IMR-90 (cell line): ENCODE results near the gene TFEB. TPM values are rescaled to one million over a fixed set of nuclear protein-coding genes. Genes with fewer than 3 reads are reported as not detected.

Source experiments
- ATAC-seq: fragments of 200-7000 bp; cut with Tn5 transposase; 2 replicates; pipeline ENCODE4 v1.9.1; 2020; ENCODE audit warnings: low read depth, mild to moderate bottlenecking, moderate library complexity
- BruUV-seq: library from RNA; stranded (reverse); fragments of 400-500 nt; replicated peaks from 2 replicates; lab custom pipeline; 2021; lab: Mats Ljungman, UMichigan
- CTCF ChIA-PET: fragments of 300-600 bp; formaldehyde crosslinking; extraction: SDS; loops from one replicate; lab custom pipeline; 2021; ENCODE audit warnings: antibody characterized with exemption; lab: Yijun Ruan, JAX
- POLR2A ChIA-PET: fragments of 300-600 bp; sonication (Branson Sonifier 250); formaldehyde crosslinking; loops from one replicate; lab custom pipeline; 2022; ENCODE audit warnings: antibody characterized with exemption; ENCODE audit not compliant: unreplicated experiment; lab: Charles Lee
- DNase-seq: peaks from one replicate; pipeline ENCODE4 v3.0.0; 2013
- H2AFZ ChIP-seq: replicated peaks from 2 replicates; pipeline ENCODE3; 2013; ENCODE audit warnings: low read length, mild to moderate bottlenecking; ENCODE audit not compliant: poor library complexity
- H2AK5ac ChIP-seq: 2 replicates; pipeline ENCODE4 v1.6.1; 2013; ENCODE audit warnings: low read depth, low read length, inconsistent platforms
- H2AK9ac ChIP-seq: replicated peaks from 2 replicates; pipeline ENCODE3; 2013; ENCODE audit warnings: mild to moderate bottlenecking, low read depth, low read length, moderate library complexity; ENCODE audit not compliant: poor library complexity
- H2BK120ac ChIP-seq: 2 replicates; pipeline ENCODE4 v1.6.1; 2013; ENCODE audit warnings: low read depth, low read length, inconsistent platforms
- H2BK15ac ChIP-seq: 3 replicates; pipeline ENCODE4 v1.6.1; 2013; ENCODE audit warnings: low read depth, low read length, inconsistent platforms
- H2BK20ac ChIP-seq: 2 replicates; pipeline ENCODE4 v1.6.1; 2013; ENCODE audit warnings: low read depth, mild to moderate bottlenecking, inconsistent platforms, low read length, moderate library complexity
- H2BK5ac ChIP-seq: 2 replicates; pipeline ENCODE4 v1.6.1; 2013; ENCODE audit warnings: mild to moderate bottlenecking, low read depth, low read length, inconsistent platforms; ENCODE audit not compliant: poor library complexity, severe bottlenecking
- H3K14ac ChIP-seq: replicated peaks from 2 replicates; pipeline ENCODE4 v1.6.1; 2013; ENCODE audit warnings: low read depth, low read length, inconsistent platforms
- H3K18ac ChIP-seq: 2 replicates; pipeline ENCODE4 v1.6.1; 2013; ENCODE audit warnings: low read depth, low read length, control low read depth
- H3K23ac ChIP-seq: 2 replicates; pipeline ENCODE4 v1.6.1; 2013; ENCODE audit warnings: low read depth, low read length, inconsistent platforms
- H3K27ac ChIP-seq: 2 replicates; pipeline ENCODE4 v1.5.1; 2013; ENCODE audit warnings: mild to moderate bottlenecking, control low read depth, low read length; ENCODE audit not compliant: insufficient read depth
- H3K27me3 ChIP-seq: 2 replicates; pipeline ENCODE4 v1.6.1; 2013; ENCODE audit warnings: low read length; ENCODE audit not compliant: control insufficient read depth, insufficient read depth
- H3K36me3 ChIP-seq: 2 replicates; pipeline ENCODE4 v1.6.1; 2013; ENCODE audit warnings: low read length, mixed read lengths; ENCODE audit not compliant: control insufficient read depth, insufficient read depth
- H3K4ac ChIP-seq: 2 replicates; pipeline ENCODE4 v1.6.1; 2013; ENCODE audit warnings: low read depth, low read length, inconsistent platforms
- H3K4me1 ChIP-seq: 2 replicates; pipeline ENCODE4 v1.6.1; 2013; ENCODE audit warnings: low read length, mixed read lengths; ENCODE audit not compliant: control insufficient read depth, insufficient read depth
- H3K4me2 ChIP-seq: 2 replicates; pipeline ENCODE4 v1.6.1; 2013; ENCODE audit warnings: low read depth, mild to moderate bottlenecking, control low read depth, low read length, moderate library complexity
- H3K4me3 ChIP-seq: 2 replicates; pipeline ENCODE4 v1.5.1; 2013; ENCODE audit warnings: low read depth, mild to moderate bottlenecking, control low read depth, low read length, moderate library complexity; ENCODE audit not compliant: insufficient read depth
- H3K56ac ChIP-seq: 2 replicates; pipeline ENCODE4 v1.6.1; 2013; ENCODE audit warnings: low read length, inconsistent platforms; ENCODE audit not compliant: insufficient read depth; ENCODE audit errors: extremely low read depth
- H3K79me1 ChIP-seq, 2 experiments: 2 replicates each; pipeline ENCODE4 v1.6.1; 2013; ENCODE audit warnings: low read length in 2 of 2, inconsistent platforms in 1 of 2, low read depth in 1 of 2
- H3K9ac ChIP-seq: 2 replicates; pipeline ENCODE4 v1.6.1; 2013; ENCODE audit warnings: low read depth, low read length, control low read depth
- H3K9me1 ChIP-seq: 2 replicates; pipeline ENCODE4 v1.6.1; 2013; ENCODE audit warnings: low read length, inconsistent platforms; ENCODE audit not compliant: insufficient read depth
- H3K9me3 ChIP-seq: 2 replicates; pipeline ENCODE4 v1.6.1; 2013; ENCODE audit warnings: low read length; ENCODE audit not compliant: control insufficient read depth, insufficient read depth
- H4K20me1 ChIP-seq: 2 replicates; pipeline ENCODE4 v1.6.1; 2013; ENCODE audit warnings: low read length, inconsistent platforms; ENCODE audit not compliant: insufficient read depth
- H4K5ac ChIP-seq: 2 replicates; pipeline ENCODE4 v1.6.1; 2013; ENCODE audit warnings: mild to moderate bottlenecking, low read depth, low read length, control low read depth
- H4K8ac ChIP-seq, 2 experiments: 2 replicates each; pipeline ENCODE4 v1.6.1; 2013; ENCODE audit warnings: low read depth in 2 of 2, low read length in 2 of 2, control low read depth in 1 of 2, inconsistent platforms in 1 of 2
- H4K91ac ChIP-seq: 2 replicates; pipeline ENCODE4 v1.6.1; 2013; ENCODE audit warnings: low read depth, low read length, inconsistent platforms; ENCODE audit not compliant: insufficient read depth
- BHLHE40 ChIP-seq: fragments of 150-350 bp; IDR thresholded peaks from 2 replicates; pipeline ENCODE4 v1.6.1; 2016; ENCODE audit warnings: mild to moderate bottlenecking, low read depth, low read length
- CEBPB ChIP-seq: IDR thresholded peaks from 2 replicates; pipeline ENCODE4 v1.6.1; 2012; ENCODE audit warnings: low read depth, low read length, improper control_type of control experiment
- CHD1 ChIP-seq: IDR thresholded peaks from 2 replicates; pipeline ENCODE4 v1.6.1; 2012; ENCODE audit warnings: low read depth, low read length, improper control_type of control experiment
- MAFK ChIP-seq: IDR thresholded peaks from 2 replicates; pipeline ENCODE4 v1.6.1; 2012; ENCODE audit warnings: low read depth, low read length, improper control_type of control experiment
- MAZ ChIP-seq: IDR thresholded peaks from 2 replicates; pipeline ENCODE4 v1.6.1; 2012; ENCODE audit warnings: low read depth, mild to moderate bottlenecking, low read length, improper control_type of control experiment, moderate library complexity, borderline replicate concordance
- MXI1 ChIP-seq: IDR thresholded peaks from 2 replicates; pipeline ENCODE4 v1.6.1; 2012; ENCODE audit warnings: low read depth, mild to moderate bottlenecking, low read length, moderate library complexity, borderline replicate concordance
- NFE2L2 ChIP-seq: fragments of 150-350 bp; IDR thresholded peaks from 2 replicates; pipeline ENCODE4 v1.6.1; 2016; ENCODE audit warnings: low read depth, mild to moderate bottlenecking, low read length
- POLR2A ChIP-seq: IDR thresholded peaks from 2 replicates; pipeline ENCODE4 v1.6.1; 2012; ENCODE audit warnings: mild to moderate bottlenecking, low read depth, low read length
- RAD21 ChIP-seq: IDR thresholded peaks from 2 replicates; pipeline ENCODE4 v1.6.1; 2012; ENCODE audit warnings: low read length, improper control_type of control experiment
- RCOR1 ChIP-seq: IDR thresholded peaks from 2 replicates; pipeline ENCODE4 v1.6.1; 2012; ENCODE audit warnings: mild to moderate bottlenecking, low read length, improper control_type of control experiment; ENCODE audit not compliant: insufficient replicate concordance
- RFX5 ChIP-seq: IDR thresholded peaks from 2 replicates; pipeline ENCODE4 v1.8.0; 2012; ENCODE audit warnings: low read depth, mild to moderate bottlenecking, low read length, moderate library complexity
- SMC3 ChIP-seq: fragments of 150-350 bp; IDR thresholded peaks from 2 replicates; pipeline ENCODE4 v1.6.1; 2016; ENCODE audit warnings: low read depth, mild to moderate bottlenecking, antibody characterized with exemption, low read length, moderate library complexity
- USF2 ChIP-seq: fragments of 150-350 bp; IDR thresholded peaks from 2 replicates; pipeline ENCODE4 v1.6.1; 2017; ENCODE audit warnings: mild to moderate bottlenecking, antibody characterized with exemption, low read length, low read depth
- WGBS, 2 experiments: methylation state at CpG; one replicate each; pipeline versions ENCODE4 v1.1.5 to v1.1.7; 2013; ENCODE audit warnings: missing lambda C conversion rate in 2 of 2; ENCODE audit not compliant: insufficient read length in 1 of 2; ENCODE audit errors: extremely low coverage in 2 of 2; 5-methylcytosine and 5-hydroxymethylcytosine counted together
- dilution Hi-C: fragments of 300-500 bp; cut with HindIII; formaldehyde crosslinking; loops from one replicate; pipeline ENCODE4 v1.14.3; 2018; ENCODE audit warnings: low sequenced_read_pairs; ENCODE audit not compliant: unreplicated experiment
- in situ Hi-C: fragments of 300-500 bp; cut with MboI; formaldehyde crosslinking; loops from 3 replicates; pipeline ENCODE4 v1.14.3; 2019; ENCODE audit warnings: low sequenced_read_pairs, inconsistent platforms, mixed read lengths
- intact Hi-C: fragments of 100-400 bp; cut with micrococcal nuclease; formaldehyde crosslinking; loops from 2 replicates; pipeline ENCODE4 v1.10.0; 2022
- polyA plus RNA-seq, 3 experiments: library from polyadenylated mRNA; depleted of rRNA; stranded (reverse); fragments of >200 nt; gene quantifications; 2 replicates each; pipeline ENCODE4 v1.2.3, GENCODE V29; 2012; ENCODE audit warnings: low replicate concordance in 1 of 3
- total RNA-seq: library from RNA; depleted of rRNA; stranded (reverse); fragments of >200 nt; gene quantifications from 2 replicates; pipeline ENCODE4 v1.2.3, GENCODE V29; 2012
- TF ChIP-seq, protein P1 (sequence below): fragments of 150-350 bp; IDR thresholded peaks from 2 replicates; pipeline ENCODE4 v1.6.1; 2016; ENCODE audit warnings: low read depth, mild to moderate bottlenecking, low read length, moderate library complexity, borderline replicate concordance
- TF ChIP-seq, protein P2 (sequence below): conservative IDR thresholded peaks from 2 replicates; pipeline ENCODE4 v1.5.1; 2012; ENCODE audit warnings: mild to moderate bottlenecking, low read depth, low read length, improper control_type of control experiment

TFEB gene
- total and polyA plus RNA-seq, 2 of the 4 experiments (the other 2 are of a cell fraction) = 4.5 to 4.9 TPM

DNA sequence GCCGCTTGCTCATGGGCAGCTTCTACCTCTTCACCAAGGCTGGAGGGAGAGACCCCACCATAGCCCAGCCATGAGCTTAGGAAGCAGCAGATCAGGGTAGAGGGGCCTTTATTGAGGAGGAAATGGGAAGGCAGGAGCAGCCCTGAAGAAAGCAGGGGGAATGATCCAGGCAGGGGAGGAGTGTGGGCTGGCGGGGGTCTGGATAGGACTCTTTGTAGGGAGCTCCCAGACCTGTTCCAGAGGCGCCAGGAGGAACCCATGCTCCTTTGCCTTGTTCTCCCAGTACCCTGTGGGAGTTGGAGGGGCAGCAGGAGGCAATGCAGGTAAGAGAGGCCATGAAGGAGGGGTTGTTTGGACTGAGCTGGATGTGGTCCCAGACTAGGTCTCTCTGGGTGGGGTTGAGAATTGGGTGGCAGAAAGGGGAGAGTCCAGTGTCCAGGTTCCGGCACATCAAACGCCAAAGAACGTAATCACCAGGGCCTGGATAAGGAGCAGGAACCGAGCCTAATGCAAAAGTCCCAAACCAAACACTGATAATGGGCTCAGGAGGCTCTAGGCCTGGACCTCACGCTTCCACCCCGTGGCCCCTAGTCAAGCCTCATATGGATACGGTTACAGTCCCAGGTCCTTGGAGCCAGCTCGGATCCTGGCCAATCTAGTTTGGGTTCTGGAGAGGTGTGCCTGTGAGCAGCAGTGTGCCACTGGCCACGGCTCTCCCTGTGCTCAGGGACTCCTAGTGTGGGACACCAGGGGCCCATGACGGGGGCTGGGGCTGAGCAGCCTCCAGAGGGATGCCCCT is 23.9 kb upstream of the TFEB start:
- ChIA-PET CTCF (no interaction called here), POLR2A (no interaction called here)
- Histone ChIP-seq H3K18ac (no peak overlapping the region), H2AK9ac (peak overlapping the region; percentile 78), H4K91ac (no peak overlapping the region), H3K27me3 (peaks cover 29% of the 10 kb centered on the region), H2BK120ac (no peak overlapping the region), H3K27ac (no peak overlapping the region), H2BK15ac (no peak overlapping the region), H2AK5ac (no peak overlapping the region), H4K20me1 (no peaks in the 10 kb centered on the region), H2BK20ac (no peak overlapping the region), H3K4ac (no peak overlapping the region), H2BK5ac (no peak overlapping the region), H3K9me3 (no peaks in the 10 kb centered on the region), H3K79me1 (no peaks in the 10 kb centered on the region), H3K14ac (no peak overlapping the region), H3K4me3 (no peak overlapping the region), H3K9me1 (no peaks in the 10 kb centered on the region; the same call in 1 of the 2 replicates), H3K9ac (no peak overlapping the region), H2AFZ (no peak overlapping the region), H3K56ac (no peak overlapping the region), H3K23ac (no peak overlapping the region), H3K4me2 (no peak overlapping the region), H3K4me1 (peaks cover 3% of the 10 kb centered on the region; the same call in 1 of the 2 replicates), H3K36me3 (no peaks in the 10 kb centered on the region), H4K5ac (no peak overlapping the region), H4K8ac (no peak overlapping the region)
- WGBS, 2 experiments = 56% methylated on average over 3 of the region's 13 CpGs; no CpG with 5 or more reads in 1 of the 2 experiments
- in situ Hi-C loops (no loop called here), dilution Hi-C loops (no loop called here), intact Hi-C loops (no loop called here)
- no peak for DNase-seq
- ATAC-seq = no peak
- BruUV-seq = no TSS peak
- no peak for TF ChIP-seq MAZ
- TF ChIP-seq MXI1 = no peak
- TF ChIP-seq, protein P1, sequence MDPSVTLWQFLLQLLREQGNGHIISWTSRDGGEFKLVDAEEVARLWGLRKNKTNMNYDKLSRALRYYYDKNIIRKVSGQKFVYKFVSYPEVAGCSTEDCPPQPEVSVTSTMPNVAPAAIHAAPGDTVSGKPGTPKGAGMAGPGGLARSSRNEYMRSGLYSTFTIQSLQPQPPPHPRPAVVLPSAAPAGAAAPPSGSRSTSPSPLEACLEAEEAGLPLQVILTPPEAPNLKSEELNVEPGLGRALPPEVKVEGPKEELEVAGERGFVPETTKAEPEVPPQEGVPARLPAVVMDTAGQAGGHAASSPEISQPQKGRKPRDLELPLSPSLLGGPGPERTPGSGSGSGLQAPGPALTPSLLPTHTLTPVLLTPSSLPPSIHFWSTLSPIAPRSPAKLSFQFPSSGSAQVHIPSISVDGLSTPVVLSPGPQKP = no peak
- no peak for TF ChIP-seq USF2
- no peak for TF ChIP-seq CHD1
- no peak for TF ChIP-seq RAD21
- TF ChIP-seq RFX5 = no peak
- TF ChIP-seq CEBPB = no peak
- TF ChIP-seq RCOR1 = no peak
- no peak for TF ChIP-seq SMC3
- TF ChIP-seq, protein P2, sequence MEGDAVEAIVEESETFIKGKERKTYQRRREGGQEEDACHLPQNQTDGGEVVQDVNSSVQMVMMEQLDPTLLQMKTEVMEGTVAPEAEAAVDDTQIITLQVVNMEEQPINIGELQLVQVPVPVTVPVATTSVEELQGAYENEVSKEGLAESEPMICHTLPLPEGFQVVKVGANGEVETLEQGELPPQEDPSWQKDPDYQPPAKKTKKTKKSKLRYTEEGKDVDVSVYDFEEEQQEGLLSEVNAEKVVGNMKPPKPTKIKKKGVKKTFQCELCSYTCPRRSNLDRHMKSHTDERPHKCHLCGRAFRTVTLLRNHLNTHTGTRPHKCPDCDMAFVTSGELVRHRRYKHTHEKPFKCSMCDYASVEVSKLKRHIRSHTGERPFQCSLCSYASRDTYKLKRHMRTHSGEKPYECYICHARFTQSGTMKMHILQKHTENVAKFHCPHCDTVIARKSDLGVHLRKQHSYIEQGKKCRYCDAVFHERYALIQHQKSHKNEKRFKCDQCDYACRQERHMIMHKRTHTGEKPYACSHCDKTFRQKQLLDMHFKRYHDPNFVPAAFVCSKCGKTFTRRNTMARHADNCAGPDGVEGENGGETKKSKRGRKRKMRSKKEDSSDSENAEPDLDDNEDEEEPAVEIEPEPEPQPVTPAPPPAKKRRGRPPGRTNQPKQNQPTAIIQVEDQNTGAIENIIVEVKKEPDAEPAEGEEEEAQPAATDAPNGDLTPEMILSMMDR = no peak
- no peak for TF ChIP-seq MAFK
- no peak for TF ChIP-seq BHLHE40
- TF ChIP-seq POLR2A = no peak
- TF ChIP-seq NFE2L2 = no peak
